ENCODE results near the gene GNAL.
"Not testable (repeated sequence)": the region's sequence is repeated elsewhere in the genome, so short reads cannot be mapped to it uniquely, and the experiment has no call there.

Gene GNAL

GRCh38 chr18:11854554-11854953 lies 165.5 kb downstream of the GNAL start:
- not testable (repeated sequence) for DNase-seq

DNA sequence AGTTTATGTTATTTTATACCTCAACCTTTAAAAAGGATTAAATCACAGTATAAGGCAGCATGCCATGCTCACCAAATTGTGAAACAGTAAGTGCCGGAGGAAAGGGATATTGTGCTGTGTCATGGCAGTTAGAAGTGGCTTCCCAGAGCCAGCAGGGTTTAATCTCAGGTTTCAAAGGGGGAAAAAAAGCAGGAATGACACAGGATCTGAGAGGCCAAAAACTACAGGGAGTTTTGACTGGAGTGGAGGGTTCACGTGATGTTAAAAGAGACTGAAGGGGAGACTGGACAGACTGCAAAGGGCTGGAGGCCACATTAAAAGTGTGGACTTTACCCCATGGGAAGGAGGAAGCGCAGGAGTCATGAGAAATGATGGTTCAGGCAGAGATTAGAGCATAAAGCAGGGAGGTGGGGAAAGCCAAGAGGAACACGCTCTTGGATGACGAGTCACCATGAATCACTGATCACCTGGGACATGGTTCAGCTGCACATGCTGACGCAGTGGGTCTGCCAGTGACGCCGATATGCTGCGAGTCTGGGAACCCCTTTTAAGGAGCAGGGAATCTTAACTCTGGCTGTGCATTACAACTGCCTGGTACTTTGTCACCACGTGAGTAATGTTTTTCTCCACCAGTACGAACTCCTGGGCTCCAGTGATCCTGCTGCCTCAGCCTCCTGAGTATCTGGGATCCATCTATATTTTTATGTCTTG lies 168.3 kb downstream of the GNAL start:
- DNase-seq, result no peak

- DNase-seq, result no peak
These were observed 170.3 kb downstream of the GNAL start for GRCh38 chr18:11859282-11859830.

- DNase-seq, result no peak
These were observed 170.9 kb downstream of the GNAL start for GRCh38 chr18:11859903-11860407.

DNA sequence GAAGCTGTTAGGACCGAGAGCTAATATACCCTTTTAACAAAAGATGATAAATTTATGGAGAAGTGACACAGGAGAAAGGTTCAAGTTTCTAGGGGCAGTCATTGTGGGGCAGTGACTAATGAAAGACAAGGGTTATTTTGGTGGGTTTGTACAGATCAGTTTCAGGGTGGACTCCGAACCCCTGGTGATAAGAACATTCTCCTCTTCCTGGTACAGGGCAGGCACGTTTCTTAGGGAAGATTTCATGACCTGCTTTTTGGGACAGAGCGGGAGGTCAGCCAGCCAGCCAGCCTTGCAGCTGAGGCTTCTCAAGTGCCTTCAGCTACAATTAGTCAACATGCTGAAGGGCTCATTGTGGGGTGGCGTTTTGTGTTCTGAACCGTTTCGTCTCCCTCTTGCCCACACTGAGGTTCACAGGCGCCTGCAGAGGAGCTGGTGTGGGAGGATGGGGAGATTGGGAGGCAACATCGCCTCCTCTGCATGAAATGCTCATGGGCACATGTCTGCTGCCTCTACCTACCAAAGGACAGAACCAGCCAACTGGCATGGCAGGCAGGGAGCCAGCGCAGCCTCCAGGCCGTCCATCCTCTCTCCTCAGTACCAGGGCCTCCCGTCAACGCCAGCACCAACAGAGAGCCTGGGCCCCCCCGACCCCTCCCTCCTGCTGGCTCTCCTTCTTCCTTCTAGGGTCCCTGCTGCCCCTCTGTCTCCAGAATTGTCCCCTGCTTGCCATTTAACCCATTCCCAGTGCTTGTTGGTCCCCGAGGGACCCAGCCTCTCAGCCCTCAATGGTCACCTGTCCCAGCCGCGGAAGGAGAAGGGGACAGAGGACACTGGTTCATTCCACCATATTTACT lies 171.8 kb downstream of the GNAL start:
- DNase-seq, result no peak

DNA sequence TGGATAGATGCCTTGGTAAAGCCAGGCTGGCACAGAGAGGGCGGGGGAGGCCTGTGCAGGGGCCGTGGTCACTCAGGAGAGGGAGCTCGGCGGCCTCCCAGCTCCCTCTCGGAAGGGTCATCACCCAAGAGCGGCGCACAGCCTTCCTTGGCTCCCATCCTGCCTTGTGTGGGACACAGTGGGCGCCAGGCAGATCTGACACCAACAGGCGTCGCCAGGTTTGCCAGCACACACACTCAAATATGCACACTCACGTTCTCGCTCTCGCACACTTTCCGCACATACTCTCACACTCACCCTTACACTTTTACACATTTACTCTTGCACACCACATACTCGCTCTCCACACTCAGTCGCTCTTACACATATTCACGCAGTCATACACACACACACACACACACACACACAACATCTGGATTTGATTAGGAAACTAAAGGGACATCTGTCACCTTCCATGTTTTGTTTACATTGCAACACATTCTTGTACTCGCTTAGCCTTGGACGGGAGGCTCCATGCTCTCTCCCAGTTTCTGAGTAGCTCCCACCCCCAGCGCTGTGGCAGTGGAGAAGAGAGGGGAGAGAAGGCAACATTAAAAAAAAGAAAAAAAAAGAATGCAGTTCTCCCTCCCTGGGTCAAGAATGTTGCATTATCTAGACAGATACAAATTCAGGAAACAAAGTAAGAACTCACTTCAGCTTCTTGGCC lies 172.7 kb downstream of the GNAL start:
- DNase-seq, result no peak

- no peak for DNase-seq
These were observed 173.5 kb downstream of the GNAL start for GRCh38 chr18:11862468-11863137.

GRCh38 chr18:11864471-11864870 lies 175.4 kb downstream of the GNAL start:
- no peak for DNase-seq

DNA sequence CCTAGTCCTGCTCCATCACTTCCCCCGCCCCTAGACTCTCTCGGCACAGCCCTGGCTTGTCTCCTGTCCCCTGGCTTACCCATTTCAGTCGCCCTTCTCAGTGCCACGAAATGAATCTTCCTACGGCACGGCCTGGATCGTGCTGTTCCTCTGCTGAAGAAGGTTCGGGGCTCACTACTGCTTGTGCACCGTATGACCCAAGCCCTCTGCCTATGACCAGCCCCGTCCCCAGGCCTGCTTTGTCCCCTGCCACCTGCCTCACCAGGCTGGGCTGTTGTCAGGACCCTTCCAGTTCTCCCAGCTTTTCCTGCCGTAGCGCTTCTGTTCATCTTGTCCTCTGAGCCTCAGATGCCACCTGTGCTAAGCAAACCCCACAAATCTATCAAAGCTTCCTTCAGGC lies 176.0 kb downstream of the GNAL start:
- DNase-seq, result no peak

GRCh38 chr18:11866329-11866728 lies 177.3 kb downstream of the GNAL start:
- DNase-seq, result no peak

GRCh38 chr18:11866764-11867163 lies 177.7 kb downstream of the GNAL start:
- no peak for DNase-seq

GRCh38 chr18:11868230-11868629 lies 179.2 kb downstream of the GNAL start:
- no peak for DNase-seq

DNA sequence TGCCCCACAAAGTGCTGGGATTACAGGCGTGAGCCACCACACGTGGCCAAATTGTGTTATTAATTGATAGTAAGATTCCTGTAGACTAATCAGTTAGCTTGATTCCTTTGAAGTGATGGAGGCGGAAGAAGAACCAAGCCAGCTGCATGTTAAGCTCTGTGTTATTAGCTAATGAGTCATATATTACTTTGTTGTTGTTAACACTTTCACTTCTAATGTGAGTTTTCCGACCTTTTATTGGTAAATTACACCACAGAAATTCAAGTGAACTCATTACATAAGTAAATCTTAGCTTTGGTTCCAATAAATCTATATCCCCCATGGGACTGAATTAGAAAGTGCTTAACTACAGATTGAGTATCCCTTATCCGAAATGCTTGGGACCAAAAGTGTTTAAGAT lies 182.4 kb downstream of the GNAL start:
- no peak for DNase-seq

DNA sequence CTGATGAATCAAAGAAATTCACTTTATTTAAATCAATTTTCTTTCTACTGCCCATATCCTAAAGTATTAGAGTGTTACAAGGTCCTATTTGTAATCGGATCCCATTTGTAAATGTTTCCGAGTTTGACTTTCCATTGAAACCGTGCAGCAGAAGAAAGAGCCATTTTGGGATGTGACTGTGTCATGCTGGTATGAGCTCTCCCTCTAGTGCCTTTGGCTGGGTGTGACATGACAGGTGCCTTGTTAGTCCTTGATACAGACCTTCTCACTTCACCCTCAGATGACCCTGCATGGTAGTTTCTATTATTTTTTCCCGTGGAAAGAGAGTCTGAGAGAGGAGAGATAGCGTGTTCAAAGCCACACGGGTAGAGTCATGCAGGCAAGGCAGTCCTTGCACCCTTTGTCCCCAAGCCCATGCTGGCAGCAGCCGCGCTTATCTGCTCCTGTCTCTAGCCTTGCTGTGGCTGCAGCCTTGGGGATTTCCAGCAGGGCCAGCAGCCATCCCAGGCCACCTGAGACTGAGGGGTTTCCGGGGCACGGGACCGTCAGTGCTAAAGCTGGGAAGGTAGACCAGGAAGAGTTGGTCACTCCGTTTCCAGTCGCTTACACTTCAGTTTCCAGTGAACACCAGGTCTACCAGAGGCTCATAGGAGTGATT lies 183.5 kb downstream of the GNAL start:
- DNase-seq, result no peak

DNA sequence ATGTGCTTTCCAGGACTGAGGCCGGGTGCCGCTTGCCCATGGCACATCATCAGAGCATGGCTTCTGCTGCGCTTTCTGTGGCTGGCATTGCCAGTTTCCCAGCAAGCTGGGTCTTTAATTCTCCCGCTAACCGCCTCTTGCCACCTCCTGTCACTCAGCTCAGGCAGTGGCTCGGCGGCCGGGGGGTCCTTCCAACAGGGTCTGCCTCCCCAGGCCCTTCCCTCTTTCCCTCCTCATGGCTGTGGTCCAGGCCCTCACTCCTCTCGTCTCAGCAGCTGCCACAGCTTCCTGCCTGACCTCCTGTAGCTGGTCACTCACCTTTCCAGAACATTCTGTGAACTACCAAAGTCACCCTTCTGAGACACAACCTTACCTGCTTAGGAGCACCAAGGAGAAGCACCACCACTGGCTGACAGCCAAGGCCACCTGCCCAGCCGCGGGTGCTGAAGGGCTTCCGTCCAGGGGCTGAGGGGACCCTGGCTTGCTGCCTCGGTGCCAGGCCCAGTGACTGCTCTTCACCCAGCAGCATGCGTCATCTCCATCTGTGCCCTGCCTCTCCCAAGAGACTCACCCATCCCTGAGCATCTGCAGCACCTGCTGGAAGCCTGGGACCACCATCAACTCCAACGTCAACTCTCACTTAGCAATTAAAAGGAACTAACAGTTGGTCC lies 184.7 kb downstream of the GNAL start:
- no peak for DNase-seq

DNA sequence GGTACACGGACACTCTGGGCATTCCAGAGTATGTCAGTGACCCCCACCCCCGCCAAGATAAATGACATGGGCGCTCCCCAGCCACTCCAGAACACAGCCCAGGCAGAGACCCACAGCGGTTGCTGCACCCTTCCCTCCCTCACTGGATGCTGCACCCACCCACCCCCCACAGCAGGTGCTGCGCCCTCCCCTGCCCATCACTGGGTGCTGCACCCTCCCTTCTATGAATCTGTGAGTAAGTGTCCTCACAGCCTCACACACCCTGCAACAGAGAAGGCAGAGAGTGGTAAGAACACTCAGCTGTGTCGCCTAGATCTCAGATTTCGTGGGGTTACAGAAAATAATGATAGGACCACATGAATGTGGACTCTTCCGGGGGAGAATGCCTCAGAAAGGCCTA lies 185.6 kb downstream of the GNAL start:
- DNase-seq, result no peak

- no peak for DNase-seq
These were observed 188.6 kb downstream of the GNAL start for GRCh38 chr18:11877497-11878135.

GRCh38 chr18:11880586-11881304 lies 191.7 kb downstream of the GNAL start:
- DNase-seq, result no peak

- no peak for DNase-seq
These were observed 193.6 kb downstream of the GNAL start for GRCh38 chr18:11882636-11883035.

- DNase-seq, result no peak
These were observed 194.1 kb downstream of the GNAL start for GRCh38 chr18:11883153-11883552.

All from effector CD8-positive, alpha-beta T cell (primary cell).